ENCODE measurements around the gene REV1. TPM values are rescaled to one million over a fixed set of nuclear protein-coding genes. Genes with fewer than 3 reads are reported as not detected.

REV1 gene
- total and polyA plus RNA-seq, 2 of the 8 experiments (the other 6 are each of a cell fraction or from before 2014, with no cell fraction given) = 16.6 to 34.3 TPM

DNA sequence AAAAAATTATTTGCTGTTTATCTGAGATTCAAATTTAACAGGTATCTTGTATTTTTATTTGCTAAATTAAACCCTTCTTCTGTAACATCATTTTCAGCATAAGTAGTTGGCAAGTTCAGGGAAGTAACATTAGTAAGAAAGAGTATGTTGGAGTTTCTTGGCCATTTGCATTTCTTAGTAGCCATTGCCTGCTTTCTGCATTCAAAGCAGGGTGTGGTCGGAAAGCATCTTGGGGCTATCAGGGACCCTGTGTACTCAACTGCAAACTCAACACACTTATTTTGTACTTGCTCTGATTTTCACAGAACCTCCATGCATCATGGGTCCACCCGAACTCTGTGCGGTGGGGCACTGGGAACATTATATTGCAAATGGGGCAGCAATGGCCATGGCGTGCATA is 30.4 kb upstream of the REV1 start:
- no peak overlapping the region for H2BK5ac ChIP-seq (ENCODE audit: low read depth, low read length)
- H3K18ac ChIP-seq (ENCODE audit: extremely low read depth, low read length) = no peak overlapping the region
- no peak for FAIRE-seq
- no peak overlapping the region for H2BK20ac ChIP-seq (ENCODE audit: low read length)
- no peak overlapping the region for H3K14ac ChIP-seq (ENCODE audit: insufficient read length)
- no peak overlapping the region for H2BK120ac ChIP-seq (replicated peaks; ENCODE audit: low read depth, low read length)
- H4K8ac ChIP-seq (ENCODE audit: extremely low read depth, insufficient read depth, low read length) = no peak overlapping the region
- no peaks in the 10 kb centered on the region for H4K20me1 ChIP-seq (replicated peaks in 1 of 2; ENCODE audit: control insufficient read depth in 1 of 2, insufficient read depth in 2 of 2, low read length in 2 of 2)
- H2BK15ac ChIP-seq (ENCODE audit: low read length) = no peak overlapping the region
- no peak overlapping the region for H3K56ac ChIP-seq (replicated peaks; ENCODE audit: insufficient read length, low read depth, low read length)
- H3K4me3 ChIP-seq (ENCODE audit: extremely low read depth in 1 of 4, insufficient read depth in 2 of 4, low read depth in 3 of 4, low read length in 4 of 4) = no peak overlapping the region
- H3K4me2 ChIP-seq (ENCODE audit: insufficient read depth in 1 of 2, low read depth in 2 of 2, low read length in 2 of 2) = no peak overlapping the region
- H2AFZ ChIP-seq (ENCODE audit: low read length) = no peak overlapping the region
- POLR2A ChIA-PET (ENCODE audit: partially characterized antibody) = no interaction called here
- H3K9ac ChIP-seq (replicated peaks in 1 of 4; ENCODE audit: extremely low read depth in 1 of 4, low read depth in 3 of 4, low read length in 3 of 4) = no peak overlapping the region
- no peak overlapping the region for H4K91ac ChIP-seq (replicated peaks; ENCODE audit: insufficient read length, low read length)
- no peak overlapping the region for H3K23ac ChIP-seq (ENCODE audit: insufficient read length)
- H4K5ac ChIP-seq (ENCODE audit: insufficient read length, low read depth, low read length) = no peak overlapping the region
- no peaks in the 10 kb centered on the region for H3K23me2 ChIP-seq (ENCODE audit: low read depth, low read length)
- H3K36me3 ChIP-seq (ENCODE audit: control insufficient read depth in 2 of 4, insufficient read depth in 4 of 4, low read length in 3 of 4) = no peaks in the 10 kb centered on the region
- H3K27ac ChIP-seq (ENCODE audit: low read depth, low read length) = no peak overlapping the region
- 92% methylated on average over 4 of the region's 4 CpGs; no CpG with 5 or more reads in 1 of the 2 experiments for WGBS, 2 experiments (ENCODE audit: extremely low coverage in 1 of 2, insufficient coverage in 1 of 2, insufficient read length in 1 of 2, insufficient replicate concordance in 2 of 2, low coverage in 1 of 2, low lambda C conversion rate in 2 of 2, missing lambda C conversion rate in 1 of 2)
- H3K9me3 ChIP-seq (ENCODE audit: insufficient read depth in 2 of 2, low read depth in 1 of 2, low read length in 1 of 2) = 0 out of 4 replicates have a peak, but pooled peaks cover 0 to 2% of the 10 kb centered on the region in 2 experiments
- no peaks in the 10 kb centered on the region for H3K27me3 ChIP-seq (replicated peaks in 1 of 4; ENCODE audit: control insufficient read depth in 3 of 4, extremely low read depth in 1 of 4, insufficient read depth in 3 of 4, low read length in 3 of 4)
- CTCF ChIA-PET (ENCODE audit: partially characterized antibody) = no interaction called here
- H3K79me2 ChIP-seq (ENCODE audit: control insufficient read depth in 1 of 2, insufficient read depth in 2 of 2, low read length in 2 of 2) = no peaks in the 10 kb centered on the region
- H2BK12ac ChIP-seq (ENCODE audit: low read depth, low read length) = no peak overlapping the region
- no peaks in the 10 kb centered on the region for H3K79me1 ChIP-seq (ENCODE audit: low read depth, low read length)
- DNase-seq (ENCODE audit: low read depth in 1 of 2, low spot score in 2 of 2) = no peak
- H3K4ac ChIP-seq (replicated peaks; ENCODE audit: insufficient read length, low read depth, low read length) = no peak overlapping the region
- H3K4me1 ChIP-seq (replicated peaks in 1 of 4; ENCODE audit: control insufficient read depth in 3 of 4, insufficient read depth in 4 of 4, low read length in 3 of 4) = no peaks in the 10 kb centered on the region
- H2AK5ac ChIP-seq (ENCODE audit: low read depth, low read length) = no peak overlapping the region
- TF ChIP-seq NANOG (IDR thresholded peaks at IDR 0.05; ENCODE audit: insufficient read depth, low read depth, low read length, poor library complexity, severe bottlenecking) (no peak), JUND (IDR thresholded peaks at IDR 0.05; ENCODE audit: low read length) (no peak), EGR1 (IDR thresholded peaks at IDR 0.05; ENCODE audit: borderline replicate concordance, low read depth, low read length) (no peak), TAF7 (optimal IDR thresholded peaks at IDR 0.05; ENCODE audit: borderline replicate concordance, low read depth, low read length) (no peak), BCL11A (IDR thresholded peaks at IDR 0.05; ENCODE audit: low read depth in 2 of 2, low read length in 2 of 2) (no peak), FOSL1 (IDR thresholded peaks at IDR 0.05; ENCODE audit: insufficient read depth, low read depth, low read length) (no peak), EP300 (IDR thresholded peaks at IDR 0.05; ENCODE audit: borderline replicate concordance in 1 of 2, low read depth in 2 of 2, low read length in 2 of 2) (no peak)
- TF ChIP-seq, protein P1, sequence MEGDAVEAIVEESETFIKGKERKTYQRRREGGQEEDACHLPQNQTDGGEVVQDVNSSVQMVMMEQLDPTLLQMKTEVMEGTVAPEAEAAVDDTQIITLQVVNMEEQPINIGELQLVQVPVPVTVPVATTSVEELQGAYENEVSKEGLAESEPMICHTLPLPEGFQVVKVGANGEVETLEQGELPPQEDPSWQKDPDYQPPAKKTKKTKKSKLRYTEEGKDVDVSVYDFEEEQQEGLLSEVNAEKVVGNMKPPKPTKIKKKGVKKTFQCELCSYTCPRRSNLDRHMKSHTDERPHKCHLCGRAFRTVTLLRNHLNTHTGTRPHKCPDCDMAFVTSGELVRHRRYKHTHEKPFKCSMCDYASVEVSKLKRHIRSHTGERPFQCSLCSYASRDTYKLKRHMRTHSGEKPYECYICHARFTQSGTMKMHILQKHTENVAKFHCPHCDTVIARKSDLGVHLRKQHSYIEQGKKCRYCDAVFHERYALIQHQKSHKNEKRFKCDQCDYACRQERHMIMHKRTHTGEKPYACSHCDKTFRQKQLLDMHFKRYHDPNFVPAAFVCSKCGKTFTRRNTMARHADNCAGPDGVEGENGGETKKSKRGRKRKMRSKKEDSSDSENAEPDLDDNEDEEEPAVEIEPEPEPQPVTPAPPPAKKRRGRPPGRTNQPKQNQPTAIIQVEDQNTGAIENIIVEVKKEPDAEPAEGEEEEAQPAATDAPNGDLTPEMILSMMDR (IDR thresholded peaks at IDR 0.05; ENCODE audit: control extremely low read depth in 1 of 3, insufficient read depth in 1 of 3, low read depth in 1 of 3, low read length in 3 of 3) = no peak

Data from H1 (cell line).